Spleen (tissue), 11 donors: Measurements from ENCODE around the gene CA11. TPM values are rescaled to one million over a fixed set of nuclear protein-coding genes. Genes with fewer than 3 reads are reported as not detected.

Experiments used
- DNase-seq: peaks from one replicate; pipeline ENCODE4 v3.0.0-alpha.2; 2020
- H3K27ac ChIP-seq, 8 donors: fragments of 200-600 bp; sonication (generic) in 7 of 8; 1 replicate in 4 of 8; 2 replicates in 4 of 8; pipeline versions ENCODE4 v1.5.0 to v1.8.0; 2016 to 2021; ENCODE audit warnings: inconsistent platforms in 4 of 8, mild to moderate bottlenecking in 4 of 8, moderate library complexity in 1 of 8
- H3K27me3 ChIP-seq, 7 donors: fragments of 200-600 bp; sonication (generic) in 6 of 7; replicated peaks in 1 of 7; 1 replicate in 4 of 7; 2 replicates in 3 of 7; pipeline versions ENCODE4 v1.5.0 to v1.8.0; 2016 to 2021; ENCODE audit warnings: inconsistent platforms in 3 of 7, mild to moderate bottlenecking in 1 of 7
- H3K36me3 ChIP-seq, 6 donors: fragments of 200-600 bp; sonication (generic) in 5 of 6; 1 replicate in 4 of 6; 2 replicates in 2 of 6; pipeline versions ENCODE4 v1.5.0 to v1.8.0; 2016 to 2021; ENCODE audit warnings: inconsistent platforms in 2 of 6
- H3K4me1 ChIP-seq, 6 donors: fragments of 200-600 bp; sonication (generic) in 5 of 6; 1 replicate in 3 of 6; 2 replicates in 3 of 6; pipeline versions ENCODE4 v1.5.0 to v1.8.0; 2016 to 2021; ENCODE audit warnings: inconsistent platforms in 3 of 6
- H3K4me3 ChIP-seq, 8 donors: fragments of 200-600 bp; sonication (generic) in 7 of 8; 1 replicate in 4 of 8; 2 replicates in 4 of 8; pipeline versions ENCODE4 v1.5.0 to v1.8.0; 2016 to 2021; ENCODE audit warnings: inconsistent platforms in 4 of 8, mild to moderate bottlenecking in 4 of 8, moderate library complexity in 2 of 8
- H3K9me3 ChIP-seq, 8 donors: fragments of 200-600 bp; sonication (generic) in 7 of 8; 1 replicate in 4 of 8; 2 replicates in 4 of 8; pipeline versions ENCODE4 v1.5.0 to v1.8.0; 2016 to 2021; ENCODE audit warnings: inconsistent platforms in 4 of 8
- POLR2A ChIP-seq, 3 donors: fragments of 450-650 bp; IDR thresholded peaks; one replicate each; pipeline ENCODE4 v1.5.1; 2017; ENCODE audit warnings: antibody characterized with exemption in 3 of 3, mild to moderate bottlenecking in 1 of 3
- POLR2AphosphoS5 ChIP-seq, 3 donors: sonication (generic); formaldehyde crosslinking; IDR thresholded peaks; one replicate each; pipeline ENCODE4 v1.5.1; 2017; ENCODE audit warnings: antibody characterized with exemption in 3 of 3
- WGBS, 5 donors: extraction: QIAGEN DNeasy Blood & Tissue Kit in 3 of 5; methylation state at CpG; one replicate each; pipeline versions ENCODE4 v1.1.5 to v1.1.7; 2013 to 2018; 5-methylcytosine and 5-hydroxymethylcytosine counted together
- intact Hi-C: fragments of 100-400 bp; cut with DNase I; formaldehyde crosslinking; loops from one replicate; pipeline ENCODE4 v1.15.0; 2023; ENCODE audit warnings: low total_unique reads
- polyA plus RNA-seq, 3 donors: library from polyadenylated mRNA; stranded (reverse); fragments of 200-250 nt; gene quantifications; one replicate each; pipeline ENCODE4 v1.2.1, GENCODE V29; 2013
- total RNA-seq, 7 donors: library from RNA; depleted of rRNA in 3 of 7; stranded (reverse); fragments of >200 nt in 3 of 7; fragmentation: NEBNext Ultra II Directional in 4 of 7; extraction: Animal tissue kit (Norgen Biotek cat#: 25700) in 4 of 7; gene quantifications; one replicate each; pipeline versions ENCODE4 v1.1.0 to v1.2.1, GENCODE V29; 2016 to 2021
- TF ChIP-seq, protein P1 (sequence below), 11 experiments: fragments of 200-600 bp in 7 of 11; fragments of 450-650 bp in 4 of 11; sonication (generic) in 4 of 11; IDR thresholded peaks in 8 of 11; conservative IDR thresholded peaks in 3 of 11; 1 replicate in 7 of 11; 2 replicates in 4 of 11; pipeline versions ENCODE4 v1.4.0 to v1.8.0; 2016 to 2021; ENCODE audit warnings: antibody characterized with exemption in 11 of 11, inconsistent platforms in 4 of 11, mild to moderate bottlenecking in 1 of 11
- donor health status: healthy with polysubstance abuse.
- donor health status: DM: no; HTN: no; CAD: no; lungs with moderate emphysema.
- donor health status: DM: no; HTN: no; CAD: no.
- donor health status: Bipolar disorder and iron deficiency.
- donor health status: healthy.
- donor health status: DM: no; HTN: no; CAD: no.
- donor health status: DM: yes; HTN: yes; CAD: no.

The CA11 gene
- total and polyA plus RNA-seq, 10 donors: 1.9 to 14.5 (median 7.8) TPM

DNA sequence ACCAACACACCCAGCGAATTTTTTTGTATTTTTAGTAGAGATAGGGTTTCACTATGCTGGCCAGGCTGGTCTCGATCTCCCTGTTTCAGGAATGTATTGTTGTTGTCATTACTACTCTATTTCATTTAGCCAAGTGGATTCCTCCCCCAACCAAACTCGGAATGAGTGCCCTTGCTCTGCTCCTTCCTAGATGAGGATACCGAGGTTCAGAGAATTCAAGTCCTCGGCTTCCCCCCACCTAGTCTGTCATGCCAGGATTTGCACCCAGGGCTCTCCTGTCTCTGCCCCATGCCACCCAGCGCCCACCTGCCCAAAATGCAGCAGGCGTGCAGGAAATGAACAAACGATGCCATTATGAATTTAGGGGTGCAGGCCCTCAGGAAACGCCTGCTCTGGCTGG is 43.0 kb downstream of the CA11 start:
- Histone ChIP-seq H3K36me3 (no peaks in the 10 kb centered on the region), H3K27ac (no peak overlapping the region), H3K4me3 (no peak overlapping the region), H3K9me3 (no peaks in the 10 kb centered on the region), H3K27me3 (peaks cover 0 to 27% (median 0%) of the 10 kb centered on the region in 7 donors), H3K4me1 (no peaks in the 10 kb centered on the region)
- TF ChIP-seq POLR2A (IDR thresholded peaks at IDR 0.05) (no peak), POLR2AphosphoS5 (IDR thresholded peaks at IDR 0.05) (no peak)
- TF ChIP-seq, protein P1, sequence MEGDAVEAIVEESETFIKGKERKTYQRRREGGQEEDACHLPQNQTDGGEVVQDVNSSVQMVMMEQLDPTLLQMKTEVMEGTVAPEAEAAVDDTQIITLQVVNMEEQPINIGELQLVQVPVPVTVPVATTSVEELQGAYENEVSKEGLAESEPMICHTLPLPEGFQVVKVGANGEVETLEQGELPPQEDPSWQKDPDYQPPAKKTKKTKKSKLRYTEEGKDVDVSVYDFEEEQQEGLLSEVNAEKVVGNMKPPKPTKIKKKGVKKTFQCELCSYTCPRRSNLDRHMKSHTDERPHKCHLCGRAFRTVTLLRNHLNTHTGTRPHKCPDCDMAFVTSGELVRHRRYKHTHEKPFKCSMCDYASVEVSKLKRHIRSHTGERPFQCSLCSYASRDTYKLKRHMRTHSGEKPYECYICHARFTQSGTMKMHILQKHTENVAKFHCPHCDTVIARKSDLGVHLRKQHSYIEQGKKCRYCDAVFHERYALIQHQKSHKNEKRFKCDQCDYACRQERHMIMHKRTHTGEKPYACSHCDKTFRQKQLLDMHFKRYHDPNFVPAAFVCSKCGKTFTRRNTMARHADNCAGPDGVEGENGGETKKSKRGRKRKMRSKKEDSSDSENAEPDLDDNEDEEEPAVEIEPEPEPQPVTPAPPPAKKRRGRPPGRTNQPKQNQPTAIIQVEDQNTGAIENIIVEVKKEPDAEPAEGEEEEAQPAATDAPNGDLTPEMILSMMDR (IDR thresholded peaks at IDR 0.05 in 8 of 11, conservative IDR thresholded peaks at IDR 0.05 in 3 of 11): no peak
- intact Hi-C loops: no loop called here
- 74 to 88% (median 80%) methylated on average over 9 of the region's 9 CpGs for WGBS, 5 donors
- no peak for DNase-seq

DNA sequence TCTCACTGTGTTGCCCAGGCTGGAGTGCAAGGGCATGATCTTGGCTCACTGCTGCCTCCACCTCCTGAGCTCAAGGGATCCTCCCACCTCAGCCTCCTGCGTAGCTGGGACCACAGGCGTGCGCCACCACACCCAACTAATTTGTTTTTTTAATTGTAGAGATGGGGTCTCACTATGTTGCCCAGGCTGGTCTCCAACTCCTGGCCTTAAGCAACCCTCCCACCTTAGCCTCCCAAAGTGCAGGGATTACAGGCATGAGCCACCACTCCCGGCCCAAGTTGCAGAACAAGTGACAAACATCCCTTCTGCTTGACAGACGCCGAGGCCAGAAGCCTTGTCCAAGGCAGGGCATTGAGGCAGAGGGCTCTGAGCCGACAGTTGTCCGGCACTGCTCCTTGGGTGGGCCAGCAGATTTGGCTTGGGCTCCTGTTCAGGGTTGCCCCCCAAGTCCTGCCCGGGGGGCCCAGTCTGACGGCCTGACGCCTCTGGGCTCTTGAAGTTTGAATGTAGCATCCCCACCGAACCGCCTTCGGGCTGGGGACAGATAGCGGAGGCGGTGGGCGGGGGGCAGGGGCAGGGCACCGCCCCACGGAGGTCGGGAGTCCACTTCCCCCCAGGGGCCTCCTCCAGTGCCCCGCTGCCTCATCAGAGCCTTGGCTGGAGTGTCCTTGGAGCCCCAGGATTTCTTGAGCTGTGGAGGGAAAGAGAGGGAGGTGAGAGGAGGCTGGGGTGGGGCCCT is 45.1 kb downstream of the CA11 start:
- no peaks in the 10 kb centered on the region for H3K36me3 ChIP-seq
- no peak overlapping the region for H3K4me3 ChIP-seq
- no peak overlapping the region for H3K27ac ChIP-seq
- DNase-seq: no peak
- H3K27me3 ChIP-seq: peaks cover 0 to 29% (median 0%) of the 10 kb centered on the region in 7 donors
- 84 to 93% (median 87%) methylated on average over 12 to 21 of the region's 21 CpGs for WGBS, 5 donors
- no peaks in the 10 kb centered on the region for H3K4me1 ChIP-seq
- H3K9me3 ChIP-seq: no peaks in the 10 kb centered on the region
- intact Hi-C loops: no loop called here
- no peak for TF ChIP-seq POLR2A (IDR thresholded peaks at IDR 0.05)
- TF ChIP-seq, protein P1 (IDR thresholded peaks at IDR 0.05 in 8 of 11, conservative IDR thresholded peaks at IDR 0.05 in 3 of 11): no peak
- no peak for TF ChIP-seq POLR2AphosphoS5 (IDR thresholded peaks at IDR 0.05)

DNA sequence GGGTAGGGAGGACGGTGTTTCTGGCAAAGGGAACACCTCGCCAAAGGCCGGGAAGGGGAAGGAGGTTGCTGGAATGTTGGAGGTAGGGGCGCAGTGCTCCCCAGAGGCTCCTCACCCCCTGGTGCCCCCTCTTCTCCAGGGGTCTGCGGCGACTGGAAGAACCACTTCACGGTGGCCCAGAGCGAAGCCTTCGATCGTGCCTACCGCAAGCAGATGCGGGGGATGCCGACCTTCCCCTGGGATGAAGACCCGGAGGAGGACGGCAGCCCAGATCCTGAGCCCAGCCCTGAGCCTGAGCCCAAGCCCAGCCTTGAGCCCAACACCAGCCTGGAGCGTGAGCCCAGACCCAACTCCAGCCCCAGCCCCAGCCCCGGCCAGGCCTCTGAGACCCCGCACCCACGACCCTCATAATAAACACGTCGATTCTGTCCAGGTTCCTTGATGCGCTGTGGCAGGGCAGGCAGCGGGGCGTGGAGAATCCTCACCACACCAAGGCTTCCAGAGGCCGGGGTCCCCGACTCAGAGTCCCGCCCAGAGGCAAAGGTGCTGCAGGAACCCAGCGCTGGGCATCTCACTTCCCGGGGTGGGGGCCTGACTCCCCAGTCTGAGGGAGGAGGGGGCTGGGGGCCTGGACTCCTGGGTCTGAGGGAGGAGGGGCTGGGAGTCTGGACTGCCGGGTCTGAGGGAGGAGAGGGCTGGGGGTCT is 46.8 kb downstream of the CA11 start:
- TF ChIP-seq POLR2A (IDR thresholded peaks at IDR 0.05) (no peak), POLR2AphosphoS5 (IDR thresholded peaks at IDR 0.05) (no peak)
- TF ChIP-seq, protein P1 (IDR thresholded peaks at IDR 0.05 in 8 of 11, conservative IDR thresholded peaks at IDR 0.05 in 3 of 11): no peak
- intact Hi-C loops: no loop called here
- DNase-seq: no peak
- 76 to 86% (median 79%) methylated on average over 20 to 30 of the region's 30 CpGs for WGBS, 5 donors
- no peak overlapping the region for H3K27ac ChIP-seq
- H3K36me3 ChIP-seq: no peaks in the 10 kb centered on the region
- H3K9me3 ChIP-seq: no peaks in the 10 kb centered on the region
- no peak overlapping the region for H3K4me3 ChIP-seq
- H3K4me1 ChIP-seq: no peaks in the 10 kb centered on the region
- H3K27me3 ChIP-seq: peaks cover 0 to 29% (median 0%) of the 10 kb centered on the region in 7 donors
